Stimulated activated CD8-positive, alpha-beta memory T cell treated with anti-CD3 and anti-CD28 coated beads, Interleukin-15, amount 100 ng/mL, for 24 hours (primary cell): ENCODE data around the gene GLCE.
"Not testable (repeated sequence)": the region's sequence is repeated elsewhere in the genome, so short reads cannot be mapped to it uniquely, and the experiment has no call there.

Experiments
- DNase-seq: peaks from one replicate; pipeline ENCODE4 v3.0.0-alpha.2; 2020; ENCODE audit warnings: low read depth

GLCE gene

DNA sequence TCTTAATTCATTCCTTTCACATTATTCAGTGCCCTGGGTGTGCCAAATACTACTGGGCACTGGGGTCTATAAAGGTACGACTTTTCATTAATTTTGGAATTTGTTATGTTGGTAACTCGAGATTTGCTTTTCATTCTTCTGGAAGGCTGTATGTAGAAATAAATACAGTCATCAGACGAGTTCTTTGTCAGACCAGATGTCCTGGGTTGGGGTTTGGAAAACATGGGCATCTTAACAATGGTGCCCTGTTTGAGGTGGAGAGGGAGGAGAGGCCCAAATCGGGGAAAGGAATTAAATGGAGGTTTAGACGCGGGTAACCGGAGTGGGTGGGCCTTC is 662 bp upstream of the GLCE start:
- DNase-seq = no peak

GRCh38 chr15:69161079-69161877 is 843 bp downstream of the GLCE start:
- no peak for DNase-seq

DNA sequence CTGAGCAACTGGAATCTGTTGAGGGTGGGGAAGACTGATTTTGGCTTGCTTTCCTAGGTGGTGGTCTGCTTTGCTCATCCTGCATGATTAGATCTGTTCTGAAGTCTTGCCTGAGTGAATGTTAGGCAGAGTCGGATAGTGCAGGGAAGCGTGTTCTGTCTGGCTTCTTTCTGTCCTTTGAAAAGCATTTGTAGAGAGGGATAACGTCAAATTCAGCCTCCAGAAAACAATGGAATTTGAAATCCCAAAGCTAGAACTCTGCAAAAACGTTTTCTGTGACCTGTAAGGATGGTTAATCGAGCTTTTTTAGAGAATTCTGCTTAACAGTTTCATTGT is 1.4 kb downstream of the GLCE start:
- no peak for DNase-seq

GRCh38 chr15:69163141-69163669 is 2.8 kb downstream of the GLCE start:
- DNase-seq = no peak

- DNase-seq = no peak
These were observed 4.6 kb downstream of the GLCE start for GRCh38 chr15:69164807-69165636.

DNA sequence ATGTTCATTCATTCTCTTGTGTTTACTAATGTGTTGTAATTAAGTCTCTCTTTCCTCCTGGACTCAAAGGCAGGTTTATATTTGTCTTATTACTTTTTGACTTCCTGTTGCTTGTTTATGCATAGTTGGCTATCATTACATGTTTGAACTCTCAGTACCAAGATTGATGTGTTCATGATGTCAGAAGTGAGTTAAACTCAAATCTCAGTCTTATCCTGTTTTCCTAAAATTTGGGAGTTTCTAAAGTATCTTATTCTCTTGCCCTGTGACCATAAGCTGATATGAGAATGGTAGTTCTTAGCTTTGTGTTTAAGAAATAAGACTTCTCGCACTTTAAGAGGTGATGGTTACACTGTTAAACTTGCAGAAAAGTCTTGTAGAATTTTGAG is 5.2 kb downstream of the GLCE start:
- DNase-seq = no peak

- DNase-seq = no peak
These were observed 6.9 kb downstream of the GLCE start for GRCh38 chr15:69167218-69167846.

GRCh38 chr15:69168361-69168760 is 7.9 kb downstream of the GLCE start:
- not testable (repeated sequence) for DNase-seq

DNA sequence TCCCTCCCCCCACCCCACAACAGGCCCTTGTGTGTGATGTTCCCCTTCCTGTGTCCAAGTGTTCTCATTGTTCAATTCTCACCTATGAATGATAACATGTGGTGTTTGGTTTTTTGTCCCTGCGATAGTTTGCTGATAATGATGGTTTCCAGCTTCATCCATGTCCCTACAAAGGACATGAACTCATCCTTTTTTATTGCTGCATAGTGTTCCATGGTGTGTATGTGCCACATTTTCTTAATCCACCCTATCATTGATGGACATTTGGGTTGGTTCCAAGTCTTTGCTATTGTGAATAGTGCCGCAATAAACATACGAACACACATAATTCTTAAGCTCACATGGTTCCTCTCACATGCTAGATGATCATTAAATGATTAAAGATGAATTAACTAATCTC is 9.1 kb downstream of the GLCE start:
- not testable (repeated sequence) for DNase-seq

DNA sequence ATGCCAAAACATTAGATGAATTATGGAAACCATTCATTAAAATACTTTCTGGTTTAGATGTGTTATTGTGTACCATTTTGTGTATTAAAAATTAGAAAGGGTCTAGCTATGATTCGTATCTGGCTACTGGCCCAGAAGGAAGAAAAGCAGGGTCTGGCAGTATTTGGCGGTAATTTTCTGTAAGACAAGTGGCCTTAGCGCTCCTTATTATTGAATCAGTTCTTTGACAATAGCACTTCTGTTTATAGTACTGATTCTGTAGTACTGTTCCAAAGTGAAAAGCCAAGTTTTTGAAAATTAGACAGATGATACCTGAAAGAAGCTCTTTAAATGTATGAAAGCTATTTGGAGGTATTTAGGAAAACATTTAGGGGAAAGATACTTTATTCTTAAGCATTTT is 10.2 kb downstream of the GLCE start:
- no peak for DNase-seq

DNA sequence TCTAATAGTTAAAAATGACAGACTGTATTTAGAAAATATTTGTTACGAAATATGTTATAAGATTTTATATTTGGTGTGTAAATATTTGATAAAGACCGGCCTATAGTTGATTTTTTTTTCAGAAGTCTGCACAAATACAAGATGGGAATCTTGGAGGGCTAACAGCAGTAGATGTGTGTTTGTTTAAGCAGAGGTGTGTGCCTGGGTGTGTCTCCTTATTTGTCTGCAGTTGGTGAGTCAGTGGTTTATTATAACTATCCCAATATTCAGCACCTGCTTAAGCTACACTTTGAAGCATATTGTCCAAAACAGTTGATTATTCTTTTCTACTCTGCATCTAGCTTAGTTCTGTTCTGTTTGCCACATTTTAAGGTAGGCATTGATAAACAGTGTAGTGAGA is 12.4 kb downstream of the GLCE start:
- DNase-seq = no peak

- no peak for DNase-seq
These were observed 15.1 kb downstream of the GLCE start for GRCh38 chr15:69175536-69175935.

DNA sequence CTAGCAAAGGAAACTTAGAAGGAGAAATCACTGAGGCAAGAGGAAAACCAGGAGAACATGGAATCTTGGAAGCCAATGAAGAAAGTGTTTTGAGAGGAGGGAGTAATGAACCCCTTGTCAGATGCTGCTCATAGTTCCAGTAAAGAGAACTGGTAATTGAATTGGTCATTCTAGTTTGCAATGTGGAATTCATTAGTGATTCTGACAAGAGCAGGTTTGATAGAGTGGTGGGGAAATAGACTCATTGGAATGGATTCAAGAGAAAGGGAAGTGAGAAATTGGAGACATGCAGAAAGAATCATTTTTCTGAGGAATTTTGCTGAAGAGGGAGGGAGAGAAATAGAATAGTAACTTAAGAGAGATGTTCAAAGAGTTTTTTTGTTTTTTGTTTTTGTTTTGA is 21.0 kb downstream of the GLCE start:
- no peak for DNase-seq

DNA sequence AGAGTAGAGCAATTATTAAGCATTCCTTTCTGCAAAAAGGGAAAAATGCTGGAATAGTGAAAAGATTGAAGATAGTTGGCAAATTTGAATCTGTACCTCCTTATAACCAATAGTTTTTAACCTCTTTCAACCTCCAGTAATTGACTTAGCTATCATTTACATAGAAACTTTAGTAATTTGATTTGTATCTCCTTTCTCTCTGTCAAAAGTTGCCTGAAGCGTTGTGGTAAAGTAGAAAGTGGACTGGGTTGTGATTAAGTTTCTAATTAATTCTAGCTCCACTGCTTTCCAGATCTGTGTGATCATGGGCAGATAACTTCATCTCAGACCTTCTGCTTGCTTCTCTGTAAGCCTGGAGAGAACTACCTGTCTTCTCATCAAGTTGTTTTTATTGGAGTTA is 24.8 kb downstream of the GLCE start:
- no peak for DNase-seq

GRCh38 chr15:69185706-69186105 is 25.3 kb downstream of the GLCE start:
- DNase-seq = no peak

- DNase-seq = no peak
These were observed 28.7 kb downstream of the GLCE start for GRCh38 chr15:69189157-69189556.

DNA sequence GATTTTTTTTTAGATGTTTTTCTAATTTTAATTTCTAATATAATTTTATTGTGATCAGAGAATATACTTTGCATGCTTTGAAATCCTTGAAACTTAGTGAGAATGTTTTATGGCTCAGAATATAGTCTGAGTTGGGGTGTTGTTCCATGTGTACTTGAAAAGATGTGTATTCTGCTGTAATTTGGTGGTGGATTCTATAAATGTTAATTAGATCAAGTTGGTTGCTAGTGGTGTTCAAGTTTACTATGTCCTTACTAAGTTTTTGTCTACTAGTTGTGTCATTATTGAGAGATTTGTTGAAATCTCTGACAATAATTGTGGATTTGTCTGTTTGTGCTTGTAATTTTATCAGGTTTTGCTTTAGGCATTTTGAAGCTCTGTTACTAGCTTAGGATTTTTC is 29.7 kb downstream of the GLCE start:
- DNase-seq = no peak

DNA sequence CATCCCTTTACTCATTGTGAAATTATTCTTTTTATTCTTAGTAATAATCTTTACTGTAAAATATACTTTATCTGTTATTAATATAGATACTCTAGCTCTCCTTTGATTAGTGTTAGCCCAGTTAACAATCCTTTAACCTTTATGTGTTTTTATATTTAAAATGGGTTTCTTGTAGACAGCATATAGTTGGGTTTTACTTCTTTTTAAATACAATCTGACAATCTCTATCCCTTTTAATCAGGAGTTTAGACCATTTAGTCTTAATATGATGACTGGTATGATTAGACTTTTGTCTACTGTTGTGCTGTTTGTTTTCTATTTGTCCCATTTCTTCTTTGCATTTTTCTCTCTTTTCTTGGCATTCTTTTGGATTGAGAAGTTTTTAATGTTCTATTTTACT is 30.1 kb downstream of the GLCE start:
- DNase-seq = no peak

GRCh38 chr15:69194025-69194827 is 33.8 kb downstream of the GLCE start:
- DNase-seq = no peak

DNA sequence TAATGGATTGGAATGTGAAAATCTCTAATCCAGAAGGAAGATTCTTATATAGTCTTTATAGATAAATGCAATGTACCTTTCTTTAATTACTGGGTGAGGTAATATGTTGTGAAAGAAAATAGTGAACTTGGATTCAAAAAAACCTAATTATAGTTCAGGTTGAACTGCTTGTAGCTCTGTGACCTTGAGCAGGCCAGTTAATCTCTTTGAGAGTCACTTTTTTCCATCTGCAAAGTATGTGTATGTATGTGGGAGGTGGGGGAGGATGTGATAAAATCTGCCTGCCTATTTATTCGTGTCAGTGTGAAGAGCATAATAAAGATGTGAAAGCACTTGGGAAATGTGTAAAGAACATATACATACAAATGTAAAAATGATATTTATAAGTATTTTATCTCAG is 34.4 kb downstream of the GLCE start:
- DNase-seq = no peak

GRCh38 chr15:69200832-69201745 is 40.7 kb downstream of the GLCE start:
- DNase-seq = no peak
